Smooth muscle cell of bladder (primary cell): Measurements from ENCODE around the gene ANKRD1. TPM values are rescaled to one million over a fixed set of nuclear protein-coding genes. Genes with fewer than 3 reads are reported as not detected.

Source experiments
- total RNA-seq: library from RNA; depleted of rRNA; stranded (reverse); fragments of >200 nt; gene quantifications from 2 replicates; pipeline ENCODE4 v1.2.3, GENCODE V29; 2014

The ANKRD1 gene
- 0.14 and 0.18 TPM in 2 replicates for total RNA-seq

DNA sequence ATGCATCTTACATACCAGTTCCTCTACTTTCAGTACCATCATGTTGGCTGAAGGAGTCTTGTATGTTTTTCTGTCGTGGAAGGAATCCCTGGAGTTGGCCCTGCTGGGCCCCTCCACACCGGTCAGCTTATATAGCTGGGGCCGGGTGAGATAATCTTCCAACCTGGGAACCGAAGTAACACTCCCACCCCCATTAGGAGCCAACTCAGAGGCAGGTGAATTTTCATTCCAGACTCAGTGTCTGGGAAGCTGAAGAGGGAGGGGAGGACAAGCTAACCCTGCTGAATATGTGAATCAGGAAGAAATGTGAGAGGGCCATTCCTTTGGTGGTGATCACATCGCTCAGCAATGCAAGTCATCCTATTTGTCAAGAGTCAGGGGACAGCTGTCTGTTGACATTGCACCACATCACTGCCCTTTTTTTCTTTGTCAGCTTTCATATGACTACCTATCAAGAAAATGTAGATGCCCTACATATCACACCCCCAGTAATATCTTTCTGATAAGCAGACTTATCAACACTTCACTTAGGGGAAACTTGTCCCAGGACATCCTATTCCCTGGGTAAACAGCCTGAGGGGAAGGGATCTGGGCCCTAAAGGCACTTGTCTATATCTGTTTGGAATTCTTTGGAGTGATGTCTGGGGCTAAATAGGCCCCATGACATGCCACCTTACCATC, at the start of gene ANKRD1:
TSS of gene ANKRD1 (minus strand) at position 102 of the 681 bp plus-strand sequence. CDS start at position 42, 60 bp downstream.

GRCh38 chr10:90871766-90872647, 48.9 kb downstream of the ANKRD1 start, which contains the start of gene RPP30:
RPP30 (plus strand) TSS chr10:90871974; CDS start chr10:90871987, 13 bp downstream.

Other genes starting within 250 kb of the ANKRD1 start
- gene HTR7, start 63.0 kb downstream of the ANKRD1 start, total RNA-seq = 0.92 and 2.4 TPM in 2 replicates
- gene RPP30, start 49.1 kb downstream of the ANKRD1 start, total RNA-seq = 32.9 and 35.6 TPM in 2 replicates